T-helper 22 cell (primary cell): Measurements from ENCODE around the gene SHTN1.

Source experiments
- DNase-seq: peaks from one replicate; pipeline ENCODE4 v3.0.0-alpha.2; 2020; ENCODE audit warnings: low read depth

The SHTN1 gene

DNA sequence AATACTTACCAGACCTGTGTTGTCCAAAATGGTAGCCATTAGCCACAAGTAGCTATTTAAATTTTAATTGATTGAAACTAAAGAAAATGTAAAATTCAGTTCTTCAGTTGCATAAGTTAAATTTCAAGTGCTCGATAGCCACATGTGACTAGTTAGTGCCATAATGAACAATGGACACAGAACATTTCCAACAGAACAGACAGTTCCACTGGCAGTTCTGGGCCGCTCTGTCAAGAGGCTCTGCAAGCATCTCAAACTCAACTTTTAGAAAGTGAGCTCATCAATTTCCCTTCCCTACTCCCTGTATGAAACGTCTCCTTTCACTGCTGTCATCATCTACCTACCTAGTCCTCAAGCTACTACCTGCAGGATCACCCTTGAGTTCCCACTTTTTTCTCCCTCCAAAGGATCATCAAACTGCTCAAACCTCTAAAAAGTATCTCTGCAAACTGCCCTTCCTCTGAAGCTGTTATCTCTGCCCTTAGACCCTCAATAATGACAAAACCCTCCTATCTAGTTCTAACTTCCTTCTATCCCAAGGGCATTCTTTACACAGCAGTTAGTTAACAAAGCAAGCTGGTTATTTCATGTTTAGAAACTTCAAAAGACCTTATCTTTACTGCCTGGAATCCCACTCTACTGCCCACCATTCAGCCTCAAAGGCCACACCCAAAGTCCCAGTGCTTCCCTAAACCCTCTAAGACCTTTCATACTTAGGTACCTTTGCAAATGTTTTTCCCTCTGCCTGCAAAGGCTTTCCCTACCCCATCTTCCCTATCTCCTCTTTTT is 20.6 kb downstream of the SHTN1 start:
- no peak for DNase-seq

DNA sequence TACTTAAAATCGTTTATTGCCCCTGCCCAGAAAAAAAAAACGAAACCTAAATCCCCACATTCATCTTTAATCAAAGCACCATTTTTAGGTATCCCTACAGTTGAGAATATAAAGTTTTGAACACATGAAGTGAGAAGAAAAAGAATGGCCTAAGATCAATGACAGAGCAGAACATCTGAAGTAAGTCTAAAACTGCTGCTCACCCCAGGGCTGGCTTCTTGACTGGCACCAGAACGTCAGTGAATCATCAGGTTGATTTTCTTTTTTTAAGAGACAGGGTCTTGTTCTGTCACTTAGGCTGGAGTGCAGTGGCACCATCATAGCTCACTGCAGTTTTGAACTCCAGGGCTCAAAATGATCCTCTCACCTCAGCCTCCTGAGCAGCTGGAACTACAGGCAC is 24.9 kb downstream of the SHTN1 start:
- no peak for DNase-seq

DNA sequence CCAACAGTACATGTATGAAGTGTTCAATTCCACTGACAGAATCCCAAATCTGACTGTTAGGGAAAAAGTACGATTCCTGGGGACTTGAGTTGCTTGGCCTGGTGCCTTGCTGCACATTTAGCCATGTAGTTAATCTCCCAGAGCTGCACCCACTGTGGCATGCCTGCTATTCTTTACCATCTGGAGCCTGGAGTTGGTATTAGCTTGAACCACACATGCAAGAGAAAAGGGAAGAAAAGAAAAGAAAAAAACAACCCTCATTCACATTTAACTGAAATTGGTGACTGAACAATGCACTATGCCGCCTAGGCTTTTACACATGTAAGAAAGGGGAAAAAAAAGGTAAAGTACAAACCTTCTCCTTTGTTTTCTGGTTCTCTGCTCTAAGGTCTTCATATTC is 26.1 kb downstream of the SHTN1 start:
- no peak for DNase-seq

DNA sequence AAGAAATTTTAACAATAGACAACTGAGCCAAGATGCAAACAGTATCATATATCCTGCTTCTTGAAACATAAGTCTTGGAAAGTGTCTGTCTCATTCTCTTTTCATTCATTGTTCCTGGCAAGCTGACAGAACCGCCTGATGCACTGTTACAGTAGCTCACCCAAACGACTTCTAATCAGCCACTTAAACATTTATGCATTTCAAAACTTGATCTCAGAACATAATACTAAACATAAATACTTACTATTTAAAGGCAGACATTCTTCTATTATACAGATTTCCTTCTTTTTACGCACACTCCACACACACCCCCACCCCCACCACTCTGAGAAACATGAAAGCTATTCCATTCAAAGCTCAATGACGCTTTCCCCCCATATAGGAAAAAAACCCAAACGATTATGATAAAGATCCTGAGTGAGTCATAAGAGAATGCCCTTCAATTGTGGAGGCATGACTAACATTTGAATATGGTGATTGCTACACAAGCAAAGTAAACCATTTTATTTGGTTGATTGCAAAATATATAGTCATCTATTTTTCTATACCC is 30.5 kb downstream of the SHTN1 start:
- DNase-seq, result no peak

DNA sequence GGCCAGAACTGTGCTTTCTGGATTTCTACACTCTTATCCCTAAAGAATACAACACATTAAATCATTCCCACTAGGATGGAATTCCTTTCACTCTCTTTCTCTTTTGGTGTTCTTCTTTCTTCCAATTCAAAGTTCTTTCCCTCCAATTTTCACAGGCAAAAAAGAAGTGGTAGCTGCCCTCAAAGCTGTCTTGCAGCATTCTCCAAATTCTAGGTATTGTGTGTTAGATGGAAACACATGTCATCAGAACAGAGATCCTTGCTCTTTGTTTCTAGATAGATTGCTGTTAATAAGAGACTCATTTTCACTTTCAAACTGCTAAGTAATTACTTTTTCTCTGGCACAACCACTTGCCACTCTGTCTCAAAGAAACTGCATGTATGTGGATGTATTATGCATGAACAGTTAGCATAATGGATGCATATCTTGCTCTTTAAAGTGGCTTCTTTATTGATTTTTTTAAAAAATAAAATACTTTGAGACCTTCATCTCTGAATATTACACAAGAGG is 31.0 kb downstream of the SHTN1 start:
- no peak for DNase-seq

GRCh38 chr10:116973371-116973905 is 31.5 kb downstream of the SHTN1 start:
- no peak for DNase-seq

DNA sequence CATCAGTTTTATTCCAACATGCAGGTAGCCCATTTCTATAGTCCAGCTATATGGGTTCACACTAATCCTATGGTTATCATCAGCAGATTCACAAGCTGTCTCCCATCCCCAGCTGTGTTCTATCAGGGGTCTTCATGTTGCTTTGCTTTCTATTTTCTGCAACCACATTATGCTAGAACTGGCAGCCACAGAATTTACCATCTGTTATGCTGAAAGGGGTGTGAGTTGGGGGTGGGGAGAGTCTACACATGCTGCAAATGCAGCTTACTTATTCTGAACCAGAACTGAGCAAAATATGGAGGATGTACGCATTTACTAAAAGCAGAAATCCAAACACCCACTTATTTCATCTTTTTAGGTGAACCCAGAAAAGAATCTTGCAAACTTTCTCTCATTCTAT is 32.9 kb downstream of the SHTN1 start:
- no peak for DNase-seq

- DNase-seq, result no peak
Measured at GRCh38 chr10:116970050-116970449, 34.9 kb downstream of the SHTN1 start.

DNA sequence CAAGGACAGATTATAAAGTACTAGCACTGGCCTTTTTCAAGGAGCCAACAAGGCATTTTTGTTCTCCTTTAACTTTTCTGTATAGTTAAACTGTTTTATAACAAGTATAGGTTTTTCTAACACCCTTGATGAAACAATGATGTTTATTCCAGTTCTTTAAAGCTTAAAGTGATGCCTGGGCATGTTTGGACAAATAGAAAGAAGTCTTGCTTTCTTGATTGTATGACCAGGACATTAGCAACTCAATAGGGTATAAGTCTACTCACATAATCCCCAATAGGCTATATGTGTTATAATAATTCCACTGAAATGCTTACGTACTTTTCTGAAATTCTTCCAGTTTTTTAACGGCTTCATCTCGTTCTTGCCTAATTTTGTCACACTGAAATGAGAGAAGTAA is 36.7 kb downstream of the SHTN1 start:
- no peak for DNase-seq

DNA sequence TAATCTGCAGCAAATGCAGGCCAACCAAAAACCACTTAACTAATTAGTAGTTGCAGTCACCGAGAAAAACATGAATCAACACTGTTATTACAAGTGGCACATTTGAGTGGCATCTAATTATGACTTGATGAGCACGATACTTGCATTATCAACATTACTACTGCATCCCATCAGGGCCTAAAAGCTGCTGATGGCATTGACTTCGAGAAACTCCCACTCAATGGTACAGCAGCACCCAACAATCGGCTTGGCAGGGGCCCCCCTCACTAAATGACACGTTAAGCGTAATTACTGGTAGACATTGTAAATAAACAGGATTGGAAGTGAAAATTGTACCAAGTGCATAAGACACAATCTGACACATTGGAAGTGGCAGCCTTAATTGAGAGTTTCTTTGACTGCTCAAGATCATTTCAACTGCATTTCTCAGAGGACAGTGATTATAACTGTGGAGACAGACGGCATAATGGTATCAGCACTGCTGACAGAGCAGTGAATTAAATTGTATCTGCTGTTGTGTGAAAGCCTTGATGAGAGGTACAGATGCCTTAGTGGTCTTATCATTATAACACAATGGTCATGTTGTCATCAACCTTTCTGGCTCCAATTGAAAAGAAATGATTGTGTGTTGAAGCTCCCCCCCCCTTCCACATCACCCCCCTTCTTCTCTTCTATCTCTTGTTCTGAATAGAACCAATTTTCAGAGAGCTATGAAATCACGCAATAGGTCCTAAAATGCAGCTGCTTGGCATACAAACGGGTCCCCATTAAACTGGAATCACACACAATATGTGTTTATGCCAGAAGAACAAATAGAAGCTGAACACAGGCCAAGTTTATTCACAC is 43.4 kb downstream of the SHTN1 start:
- DNase-seq, result no peak

DNA sequence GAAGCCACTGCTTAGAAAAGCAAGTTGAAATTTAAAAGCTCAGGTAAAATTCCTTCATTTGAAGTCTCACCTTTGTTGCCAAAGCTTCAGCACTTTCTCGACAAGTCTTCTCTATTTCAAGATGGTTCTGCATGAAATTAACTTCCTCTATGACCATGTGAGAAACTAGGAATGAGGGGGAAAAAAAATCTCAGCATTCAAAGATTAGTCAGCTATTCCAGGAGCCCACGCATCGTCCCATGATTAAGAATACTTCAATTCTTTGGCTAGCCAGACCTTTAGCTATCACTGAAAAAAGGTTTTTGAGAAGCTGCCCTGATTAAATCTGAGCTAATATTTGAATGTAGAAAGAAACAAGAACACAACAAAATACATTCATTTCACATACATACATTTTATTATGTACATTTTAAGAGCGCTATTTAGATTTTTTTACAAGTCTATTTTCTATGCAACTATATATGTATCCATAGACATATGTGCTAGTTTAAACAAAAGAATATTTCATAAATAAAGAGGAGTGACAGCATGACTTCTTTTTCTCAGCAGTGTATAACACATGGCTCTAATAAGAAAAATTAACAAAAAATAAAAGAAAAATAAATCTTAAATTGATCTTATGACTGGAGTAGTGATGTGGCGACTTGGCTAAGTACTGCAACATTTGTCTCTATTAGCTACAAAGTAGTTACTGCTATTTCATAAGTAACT is 44.8 kb downstream of the SHTN1 start:
- DNase-seq, result no peak

DNA sequence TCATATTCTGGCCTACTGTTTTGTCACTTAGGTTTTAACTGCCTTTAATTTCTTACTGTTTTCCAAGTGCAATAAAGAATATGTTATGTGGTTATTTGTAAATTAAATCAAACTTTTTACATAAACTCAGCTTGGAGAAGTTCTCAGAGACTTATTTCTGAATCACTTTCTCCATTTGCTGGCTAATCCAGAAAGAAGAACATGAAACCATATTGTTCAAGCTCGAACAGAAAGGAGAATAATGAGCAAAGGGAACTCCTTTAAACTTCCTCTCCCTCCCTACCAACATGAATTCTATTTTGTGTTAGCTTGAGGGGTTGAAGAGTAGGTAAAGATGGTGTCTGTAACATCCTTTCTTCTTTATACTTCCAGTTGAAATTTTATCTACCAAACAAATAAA is 52.3 kb downstream of the SHTN1 start:
- no peak for DNase-seq

GRCh38 chr10:116948530-116948870 is 56.5 kb downstream of the SHTN1 start:
- DNase-seq, result no peak

- no peak for DNase-seq
Measured at GRCh38 chr10:116947841-116948529, 57.0 kb downstream of the SHTN1 start.

GRCh38 chr10:116944911-116945310 is 60.1 kb downstream of the SHTN1 start:
- DNase-seq, result no peak

DNA sequence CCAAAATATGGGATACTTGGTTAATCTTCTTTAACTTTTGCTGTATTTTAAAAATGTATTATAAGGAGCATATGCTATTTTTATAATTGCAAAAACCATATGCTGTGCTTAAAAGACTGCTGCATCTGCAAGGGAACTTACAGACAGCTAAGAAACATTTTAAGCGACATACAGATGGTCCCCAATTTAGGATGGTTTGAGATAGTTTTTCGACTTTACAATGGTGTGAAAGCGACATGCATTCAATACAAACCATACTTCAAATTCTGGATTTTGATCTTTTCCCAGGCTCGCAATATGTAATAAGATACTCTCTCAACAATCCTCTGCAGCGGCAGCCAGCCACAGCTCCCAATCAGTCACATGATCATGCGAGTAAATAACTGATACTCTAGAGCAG is 73.2 kb downstream of the SHTN1 start:
- no peak for DNase-seq

- DNase-seq, result no peak
Measured at GRCh38 chr10:116926426-116926825, 78.6 kb downstream of the SHTN1 start.

DNA sequence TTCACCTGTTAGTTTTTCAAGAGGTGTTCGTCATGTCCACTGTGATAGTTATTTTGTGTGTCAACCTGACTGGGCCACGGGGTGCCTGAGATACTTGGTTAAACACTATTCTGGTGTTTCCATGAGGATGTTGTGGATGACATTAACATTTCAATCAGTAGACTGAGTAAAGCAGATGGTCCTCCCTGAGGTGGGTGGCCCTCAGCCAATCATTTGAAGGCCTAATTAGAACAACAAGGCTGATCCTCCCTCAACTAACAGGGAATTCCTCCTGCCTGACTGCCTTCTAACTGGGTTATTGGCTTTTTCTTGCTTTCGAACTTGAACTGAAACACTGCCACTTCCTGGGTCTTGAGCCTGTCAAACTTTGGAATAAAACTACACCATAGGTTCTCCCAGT is 79.9 kb downstream of the SHTN1 start:
- DNase-seq, result no peak

- DNase-seq, result no peak
Measured at GRCh38 chr10:116919706-116920105, 85.3 kb downstream of the SHTN1 start.

- DNase-seq, result no peak
Measured at GRCh38 chr10:116919164-116919563, 85.8 kb downstream of the SHTN1 start.

- DNase-seq, result no peak
Measured at GRCh38 chr10:116918583-116918982, 86.4 kb downstream of the SHTN1 start.

DNA sequence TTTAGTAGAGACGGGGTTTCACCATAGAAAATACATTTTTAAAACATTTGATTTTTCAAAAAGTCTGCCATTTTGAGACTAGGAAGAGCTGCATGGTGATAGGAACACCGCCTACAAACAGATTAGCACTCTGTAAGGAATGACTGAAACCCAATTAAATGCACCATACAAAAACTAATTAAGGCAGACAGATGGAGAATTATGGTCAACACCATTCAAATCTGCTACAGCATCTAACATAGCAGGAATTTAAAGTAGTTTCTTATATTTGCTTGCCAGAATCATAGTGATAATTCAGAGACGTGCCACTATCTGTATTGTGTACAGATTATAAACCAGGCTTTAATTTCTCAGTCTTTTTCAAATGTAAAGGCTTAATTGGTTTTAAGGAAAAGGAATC is 87.5 kb downstream of the SHTN1 start:
- no peak for DNase-seq
